H1 (cell line): Measurements from ENCODE around the gene NUB1. TPM values are rescaled to one million over a fixed set of nuclear protein-coding genes. Genes with fewer than 3 reads are reported as not detected.

ENCODE experiments used
- BRCA1 ChIP-seq: IDR thresholded peaks from 2 replicates; pipeline ENCODE4 v1.6.1; 2012; ENCODE audit warnings: low read depth, low read length, improper control_type of control experiment
- EZH2 ChIP-seq: fragments of 200-600 bp; sonication (generic); IDR thresholded peaks from 2 replicates; pipeline ENCODE4 v1.7.1; 2012; ENCODE audit warnings: low read depth, mild to moderate bottlenecking, moderate library complexity, low read length, inconsistent platforms; ENCODE audit not compliant: severe bottlenecking
- KDM5A ChIP-seq: fragments of 200-600 bp; IDR thresholded peaks from 2 replicates; pipeline ENCODE4 v1.7.1; 2012; ENCODE audit warnings: mild to moderate bottlenecking, low read length, inconsistent platforms, mixed read lengths
- NANOG ChIP-seq: IDR thresholded peaks from 2 replicates; pipeline ENCODE4 v1.6.1; 2011; ENCODE audit warnings: low read length, low read depth, mild to moderate bottlenecking, inconsistent platforms; ENCODE audit not compliant: insufficient read depth, poor library complexity, severe bottlenecking
- POLR2A ChIP-seq, 2 experiments: IDR thresholded peaks; 1 replicate in 1 of 2; 2 replicates in 1 of 2; pipeline ENCODE4 v1.6.1; 2011; ENCODE audit warnings: low read depth in 2 of 2, low read length in 2 of 2, mild to moderate bottlenecking in 2 of 2; ENCODE audit errors: control extremely low read depth in 1 of 2
- polyA plus RNA-seq, 7 experiments: library from polyadenylated mRNA; depleted of rRNA in 3 of 7; stranded (reverse) in 5 of 7; unstranded in 2 of 7; fragments of >200 nt in 5 of 7; fragments of 200-250 nt in 2 of 7; gene quantifications; 1 replicate in 5 of 7; 2 replicates in 1 of 7; 4 replicates in 1 of 7; pipeline versions ENCODE4 v1.2.1 to v1.2.3, GENCODE V29; 2011 to 2013; ENCODE audit warnings: missing spikeins in 2 of 7, mixed read lengths in 2 of 7
- total RNA-seq: library from RNA; stranded (reverse); fragmentation: NEBNext Ultra II Directional; extraction: Animal tissue kit (Norgen Biotek cat#: 25700); gene quantifications from 2 replicates; pipeline ENCODE4 v1.2.1, GENCODE V29; 2021

Gene NUB1
- total and polyA plus RNA-seq, 2 of the 8 experiments (the other 6 are each of a cell fraction or from before 2014, with no cell fraction given): 22.1 to 43.5 TPM

GRCh38 chr7:151389096-151389767, 47.6 kb downstream of the NUB1 start (continued):
- TF ChIP-seq KDM5A: no peak
- no peak for TF ChIP-seq BRCA1
- TF ChIP-seq NANOG: no peak
- no peak for TF ChIP-seq EZH2
- TF ChIP-seq POLR2A (IDR thresholded peaks at IDR 0.05; ENCODE audit: control extremely low read depth in 1 of 2, low read depth in 2 of 2, low read length in 2 of 2): no peak
- TF ChIP-seq, all 59 proteins: peak for 0
